HG03064 (cell line): ENCODE results near the gene CHCT1.

Experiments
- ATAC-seq: cut with Tn5 transposase; IDR thresholded peaks from one replicate; pipeline ENCODE4 v1.9.1; 2021; ENCODE audit warnings: low read depth; ENCODE audit not compliant: unreplicated experiment

The CHCT1 gene

GRCh38 chr17:60439501-60439900, 17.2 kb downstream of the CHCT1 start:
- ATAC-seq = no peak

DNA sequence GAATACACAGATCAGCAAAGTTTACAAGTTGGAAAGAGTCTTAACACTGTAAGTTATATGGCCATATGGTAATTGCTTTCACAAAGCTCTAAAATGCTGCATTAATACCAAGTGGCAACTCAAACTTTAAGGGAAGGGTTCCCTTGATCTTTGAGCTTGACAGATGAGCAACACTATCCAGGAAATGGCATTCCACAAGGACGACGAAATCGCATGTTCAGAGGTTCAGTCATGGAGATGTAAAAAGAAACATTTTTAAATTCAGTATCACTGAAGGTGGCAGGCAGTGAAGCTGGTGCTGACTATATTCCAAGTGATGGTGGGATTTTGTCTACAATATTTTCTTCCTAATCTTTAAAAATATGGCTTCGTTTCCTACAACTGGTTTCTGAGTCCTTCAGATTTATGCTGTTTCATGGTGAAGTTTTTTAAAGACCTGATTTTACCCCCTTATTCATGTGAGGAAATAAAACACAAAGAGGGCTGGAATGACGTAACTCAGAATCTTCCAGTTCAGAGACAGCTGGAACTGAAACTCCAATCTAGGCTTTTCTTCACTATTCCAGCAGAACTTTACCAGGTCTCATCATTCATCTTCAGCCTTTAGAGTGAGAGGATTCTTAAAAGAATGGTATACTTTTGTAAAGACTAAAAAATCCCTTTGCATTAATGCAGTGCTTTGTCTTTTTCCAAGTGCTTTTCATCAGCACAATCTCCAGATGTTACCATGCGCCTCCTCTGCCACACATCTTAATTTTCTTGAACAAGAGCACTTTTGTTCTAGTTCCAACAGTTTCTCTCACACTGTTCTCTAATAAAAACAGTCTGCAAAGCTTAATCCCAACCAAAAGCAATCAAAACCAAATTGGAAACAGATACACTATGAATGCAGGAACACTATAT, 20.2 kb downstream of the CHCT1 start:
- no peak for ATAC-seq

DNA sequence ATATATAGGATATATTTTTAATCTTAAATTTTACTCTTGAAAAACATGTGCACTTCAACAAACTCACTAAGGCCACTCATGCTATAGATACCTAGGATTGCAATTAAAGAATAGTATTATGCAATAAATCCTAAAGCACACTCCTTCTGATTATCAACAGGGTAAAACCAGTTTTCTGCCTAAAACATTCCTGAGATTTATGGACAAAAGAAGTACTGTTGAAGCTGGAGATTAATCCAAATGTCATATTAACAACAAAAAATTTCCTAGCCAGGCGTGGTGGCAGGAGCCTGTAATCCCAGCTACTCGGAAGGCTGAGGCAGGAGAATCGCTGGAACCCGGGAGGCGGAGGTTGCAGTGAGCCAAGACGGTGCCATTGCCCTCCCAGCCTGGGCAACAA, 21.4 kb downstream of the CHCT1 start:
- ATAC-seq = no peak

GRCh38 chr17:60445144-60445543, 22.9 kb downstream of the CHCT1 start:
- ATAC-seq = no peak

DNA sequence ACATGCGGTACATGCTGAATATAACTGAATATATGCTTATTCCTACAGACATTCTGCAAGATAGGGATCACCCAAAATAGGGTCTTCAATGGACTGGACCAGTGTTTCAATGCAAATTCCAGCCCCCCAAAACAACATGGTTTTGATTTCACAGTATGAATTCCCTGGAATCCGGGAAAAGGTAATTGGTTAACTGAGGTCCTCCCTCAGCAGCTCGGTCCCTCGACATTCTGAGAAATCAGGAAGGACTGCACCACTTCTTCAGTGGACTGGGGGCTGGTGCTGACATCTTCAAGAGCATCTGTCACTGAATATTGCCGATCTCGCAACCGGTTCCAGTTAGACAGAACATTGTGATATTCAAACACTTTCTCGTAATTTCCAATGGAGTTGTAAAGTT, 25.1 kb downstream of the CHCT1 start:
- ATAC-seq = no peak

GRCh38 chr17:60451071-60451470, 28.8 kb downstream of the CHCT1 start:
- ATAC-seq = no peak

DNA sequence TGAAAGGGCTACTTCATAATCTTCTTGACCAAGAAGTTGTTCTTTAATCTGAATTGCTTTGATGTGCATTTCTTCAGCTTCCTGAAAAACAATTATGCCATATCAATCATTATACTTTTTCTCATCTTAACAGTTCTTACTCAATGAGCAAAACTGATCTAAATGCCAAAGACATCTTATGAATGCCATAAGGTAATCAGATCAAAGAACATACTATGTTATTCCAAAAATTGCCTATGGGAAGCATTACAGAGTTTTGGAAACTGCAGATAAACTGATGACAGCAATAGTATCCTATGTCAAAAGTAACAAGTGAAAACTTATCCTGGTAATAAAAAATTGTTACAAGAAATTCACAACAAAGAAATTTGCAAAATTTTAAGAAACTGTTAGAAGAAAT, 29.7 kb downstream of the CHCT1 start:
- ATAC-seq = no peak

DNA sequence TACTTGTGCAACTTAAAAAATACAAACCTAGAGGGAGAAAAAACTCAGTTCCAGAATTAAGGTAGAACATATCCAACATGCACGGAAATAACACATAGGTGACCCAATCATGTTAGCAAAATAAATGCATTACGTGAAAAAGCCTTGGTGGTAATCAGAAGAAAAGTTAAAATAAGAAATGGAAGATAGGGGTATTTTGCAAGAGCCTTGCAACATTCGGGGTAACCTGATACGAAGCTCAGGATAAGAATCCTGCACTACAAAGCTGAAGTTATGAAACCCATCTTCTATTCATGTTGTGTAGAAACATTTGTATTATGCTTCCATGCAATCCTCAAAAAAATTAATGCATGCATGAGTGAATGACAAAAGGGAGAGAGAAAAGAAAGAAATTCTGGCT, 33.1 kb downstream of the CHCT1 start:
- no peak for ATAC-seq

- no peak for ATAC-seq
Observed at GRCh38 chr17:60457148-60457547, 34.9 kb downstream of the CHCT1 start.

DNA sequence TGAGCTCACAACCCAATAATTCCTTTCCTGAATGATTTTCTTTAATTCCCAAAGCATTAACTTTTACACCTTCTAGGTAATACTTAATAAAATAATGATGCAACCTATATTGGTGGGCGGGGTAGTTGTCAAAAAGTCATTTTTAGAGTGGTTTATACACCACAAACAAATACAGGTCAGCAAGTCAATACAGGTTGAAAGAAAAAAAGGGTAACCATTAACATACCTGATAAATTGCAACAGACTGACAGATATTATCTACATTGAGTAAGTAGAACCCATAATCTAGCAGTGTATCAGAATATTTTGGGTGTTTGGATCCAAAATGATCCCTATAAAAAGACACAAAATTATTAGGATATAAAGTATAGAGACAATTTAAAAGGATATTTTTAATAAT, 39.3 kb downstream of the CHCT1 start:
- no peak for ATAC-seq

- no peak for ATAC-seq
Observed at GRCh38 chr17:60463157-60463835, 41.0 kb downstream of the CHCT1 start.

DNA sequence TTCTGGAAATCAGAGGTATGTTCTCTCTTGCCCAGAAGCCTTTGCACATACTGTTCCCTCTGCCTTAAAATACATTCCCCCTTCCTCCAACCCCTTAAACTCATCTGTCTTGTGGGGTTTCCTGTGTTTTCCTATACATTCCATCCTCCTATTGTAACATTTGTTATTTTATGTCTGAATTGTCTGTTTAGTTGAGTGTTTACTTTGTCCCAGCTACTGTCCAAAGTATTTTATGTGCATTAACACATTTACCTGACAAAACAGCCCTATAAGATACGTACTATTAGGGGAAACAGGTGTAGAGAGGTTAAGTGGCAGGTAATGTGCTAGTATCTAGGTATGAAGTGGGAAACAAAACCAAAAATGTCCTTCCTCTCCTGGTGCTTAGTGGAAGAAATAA, 42.1 kb downstream of the CHCT1 start:
- ATAC-seq = no peak

- no peak for ATAC-seq
Observed at GRCh38 chr17:60468371-60468770, 46.1 kb downstream of the CHCT1 start.

- ATAC-seq = no peak
Observed at GRCh38 chr17:60471451-60471850, 49.2 kb downstream of the CHCT1 start.

DNA sequence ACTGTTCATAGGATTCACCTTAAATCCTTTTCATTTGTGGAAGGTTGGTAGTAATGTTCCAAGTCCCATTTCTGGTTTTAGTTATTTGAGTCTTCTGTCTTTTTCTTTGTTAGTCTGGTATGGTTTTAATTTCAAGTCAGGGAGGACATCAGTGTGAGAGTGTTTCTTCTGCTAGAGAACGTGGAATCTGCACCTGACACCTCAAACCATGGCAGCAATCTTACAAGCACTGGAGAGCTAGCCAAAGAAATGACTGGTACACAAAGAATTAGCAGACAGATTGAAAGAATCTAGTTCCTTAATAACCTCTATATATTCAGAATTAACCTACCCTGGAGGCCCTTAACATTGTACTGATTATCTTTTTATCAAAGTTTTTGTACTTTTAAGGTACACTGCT, 50.2 kb downstream of the CHCT1 start:
- ATAC-seq = no peak

DNA sequence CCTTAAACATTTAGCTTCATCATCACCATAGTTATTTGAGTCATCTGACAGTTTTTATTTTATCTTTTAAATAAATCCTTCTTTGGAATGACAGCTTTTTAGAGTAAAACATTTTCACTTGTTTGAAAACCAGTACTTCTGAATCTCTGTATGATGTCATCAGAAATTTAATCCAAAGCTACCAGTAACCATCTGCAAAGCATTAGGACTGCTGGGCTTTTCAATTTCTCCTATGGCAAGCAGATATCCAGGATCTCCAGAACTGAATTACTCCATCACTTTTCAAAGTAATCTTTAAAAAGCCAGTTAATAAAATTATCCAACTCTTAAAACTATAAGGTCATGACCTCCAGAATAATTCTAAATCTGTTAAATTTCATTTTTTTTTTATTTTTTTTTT, 51.5 kb downstream of the CHCT1 start:
- no peak for ATAC-seq
